Activated T-helper 9 cell treated with anti-CD3 and anti-CD28 coated beads, Interleukin-2, amount 50 U/mL, for 16 hours (primary cell): ENCODE results near the gene KLHL17.
A peak's percentile ranks its signal among the peaks of the same experiment; 100 is the strongest.

Experiments
- DNase-seq: peaks from one replicate; pipeline ENCODE4 v3.0.0-alpha.2; 2020; ENCODE audit warnings: low read depth

KLHL17 gene

DNA sequence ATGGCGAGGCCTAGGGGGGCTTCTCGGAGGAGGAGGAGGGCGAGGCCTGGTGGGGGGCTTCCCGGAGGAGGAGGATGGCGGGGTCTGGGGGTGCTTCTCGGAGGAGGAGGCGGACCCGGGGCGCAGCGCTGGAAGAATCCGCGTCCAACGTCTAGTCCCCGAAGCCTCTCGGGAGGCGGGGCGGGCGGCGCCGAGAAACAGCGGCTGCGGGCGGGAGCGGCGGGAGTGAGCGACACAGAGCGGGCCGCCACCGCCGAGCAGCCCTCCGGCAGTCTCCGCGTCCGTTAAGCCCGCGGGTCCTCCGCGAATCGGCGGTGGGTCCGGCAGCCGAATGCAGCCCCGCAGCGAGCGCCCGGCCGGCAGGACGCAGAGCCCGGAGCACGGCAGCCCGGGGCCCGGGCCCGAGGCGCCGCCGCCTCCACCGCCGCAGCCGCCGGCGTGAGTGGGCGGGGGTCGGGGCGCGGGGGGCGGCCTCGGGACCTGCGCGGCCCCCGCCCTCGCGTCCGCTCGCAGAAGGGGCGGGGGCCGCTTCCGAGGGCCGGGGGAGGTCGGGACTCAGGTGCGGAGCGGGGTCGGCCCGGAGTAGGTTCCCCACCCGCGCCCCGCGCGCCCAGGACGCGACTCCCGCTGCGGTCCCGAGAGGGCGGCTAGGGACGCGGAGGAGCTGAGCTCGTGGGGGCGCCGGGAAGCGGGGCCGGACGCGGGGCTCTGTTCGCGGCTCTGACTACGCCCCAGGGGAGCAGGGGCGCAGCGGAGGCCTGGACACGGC lies at the start of gene KLHL17:
Gene KLHL17, plus strand, starts transcription at position 222 of the 769 bp plus-strand sequence. Its CDS starts 110 bp downstream, at position 332.
- DNase-seq, result peak; percentile 72

- no peak for DNase-seq
These were observed 49.3 kb upstream of the KLHL17 start for GRCh38 chr1:910881-911721.

DNA sequence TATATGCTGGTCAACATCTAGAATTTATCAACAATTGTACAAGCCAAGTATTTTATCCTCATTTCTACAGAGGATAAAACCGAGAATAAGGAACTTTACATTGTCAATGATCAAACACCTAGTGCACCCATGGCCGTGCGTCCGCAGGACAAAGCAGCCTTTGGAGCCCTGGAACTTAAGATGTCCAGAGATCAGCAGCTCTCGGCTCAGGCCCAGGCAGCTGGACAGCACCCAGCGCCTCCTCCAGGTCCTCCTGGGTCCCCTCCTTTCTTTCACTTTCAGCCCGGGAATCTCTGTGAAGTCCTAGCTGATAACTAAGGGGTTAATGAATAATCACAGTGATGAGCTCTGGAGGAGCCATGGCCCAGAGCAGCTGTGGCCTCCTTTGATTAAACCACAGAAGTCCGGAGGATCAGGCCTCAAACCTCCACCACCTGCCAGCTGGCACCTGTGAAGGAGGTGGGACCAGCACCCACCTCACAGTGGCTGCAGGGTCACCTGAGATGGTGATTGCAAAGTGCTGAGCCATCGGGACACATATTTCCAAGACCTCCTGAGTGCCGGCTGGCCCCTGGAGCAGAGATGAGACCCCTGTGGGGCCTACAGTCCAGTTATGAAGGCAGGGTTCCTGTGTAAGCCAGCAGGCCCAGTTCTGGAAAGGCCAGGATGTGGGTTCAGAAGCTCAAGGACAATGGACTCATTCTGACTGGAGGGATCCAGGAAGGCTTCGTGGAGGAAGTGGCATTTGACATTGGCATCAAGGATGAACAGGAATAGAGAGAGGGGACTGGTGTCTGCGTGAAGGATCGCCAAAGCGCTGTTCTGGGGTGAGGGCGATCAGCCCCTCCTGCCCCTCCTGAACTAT lies 48.3 kb upstream of the KLHL17 start:
- no peak for DNase-seq

GRCh38 chr1:912740-913301 lies 47.6 kb upstream of the KLHL17 start:
- no peak for DNase-seq

DNA sequence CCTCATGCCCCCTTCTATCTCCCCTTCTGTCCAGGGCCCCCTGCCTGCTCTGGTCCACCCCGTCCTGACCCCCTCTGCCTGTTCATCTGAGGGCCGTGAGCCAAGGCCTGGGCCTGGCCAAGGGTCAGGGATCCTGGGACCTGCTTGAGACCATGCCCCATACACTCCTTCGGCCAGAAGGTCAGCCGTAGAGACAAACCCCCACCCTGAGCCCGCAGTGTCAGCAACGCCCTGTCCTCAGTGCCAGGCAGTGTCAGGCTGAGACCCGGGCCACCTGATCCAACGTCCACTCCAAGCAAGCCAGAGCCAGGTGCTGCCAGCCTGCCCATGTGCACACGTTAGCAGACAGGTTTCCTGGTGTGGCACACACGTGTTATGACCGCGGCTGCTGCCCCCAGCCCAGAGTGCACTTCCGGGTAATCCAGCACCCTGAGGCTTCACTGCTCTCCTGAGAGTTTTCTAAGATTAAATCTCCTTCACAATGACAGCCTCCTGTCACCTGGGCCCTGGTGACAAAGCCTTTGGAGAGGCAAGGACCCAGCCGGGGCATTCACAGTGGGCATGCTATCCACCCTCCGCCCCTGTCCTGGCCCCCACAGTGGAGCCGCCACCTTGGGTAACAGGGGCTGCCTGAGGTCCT lies 46.8 kb upstream of the KLHL17 start:
- no peak for DNase-seq

- no peak for DNase-seq
These were observed 46.1 kb upstream of the KLHL17 start for GRCh38 chr1:914131-914890.

DNA sequence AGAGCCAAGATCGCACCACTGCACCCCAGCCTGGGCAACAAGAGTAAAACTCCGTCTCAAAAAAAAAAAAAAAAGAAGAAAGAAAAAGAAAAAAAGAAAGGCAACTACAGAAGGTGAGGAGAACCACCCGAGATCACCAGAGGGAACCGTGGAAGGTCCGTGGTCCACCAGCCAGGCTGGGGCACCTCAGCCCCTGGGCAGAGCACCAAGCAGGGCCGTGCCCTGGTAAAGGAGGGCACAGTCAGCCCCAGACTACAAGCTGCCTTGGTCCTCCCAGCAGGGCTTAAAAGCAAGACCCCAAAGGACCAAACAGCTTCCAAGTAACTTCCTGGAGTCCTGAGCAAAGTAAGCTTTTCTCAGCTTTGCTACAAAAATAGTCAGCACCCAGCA lies 45.5 kb upstream of the KLHL17 start:
- no peak for DNase-seq

DNA sequence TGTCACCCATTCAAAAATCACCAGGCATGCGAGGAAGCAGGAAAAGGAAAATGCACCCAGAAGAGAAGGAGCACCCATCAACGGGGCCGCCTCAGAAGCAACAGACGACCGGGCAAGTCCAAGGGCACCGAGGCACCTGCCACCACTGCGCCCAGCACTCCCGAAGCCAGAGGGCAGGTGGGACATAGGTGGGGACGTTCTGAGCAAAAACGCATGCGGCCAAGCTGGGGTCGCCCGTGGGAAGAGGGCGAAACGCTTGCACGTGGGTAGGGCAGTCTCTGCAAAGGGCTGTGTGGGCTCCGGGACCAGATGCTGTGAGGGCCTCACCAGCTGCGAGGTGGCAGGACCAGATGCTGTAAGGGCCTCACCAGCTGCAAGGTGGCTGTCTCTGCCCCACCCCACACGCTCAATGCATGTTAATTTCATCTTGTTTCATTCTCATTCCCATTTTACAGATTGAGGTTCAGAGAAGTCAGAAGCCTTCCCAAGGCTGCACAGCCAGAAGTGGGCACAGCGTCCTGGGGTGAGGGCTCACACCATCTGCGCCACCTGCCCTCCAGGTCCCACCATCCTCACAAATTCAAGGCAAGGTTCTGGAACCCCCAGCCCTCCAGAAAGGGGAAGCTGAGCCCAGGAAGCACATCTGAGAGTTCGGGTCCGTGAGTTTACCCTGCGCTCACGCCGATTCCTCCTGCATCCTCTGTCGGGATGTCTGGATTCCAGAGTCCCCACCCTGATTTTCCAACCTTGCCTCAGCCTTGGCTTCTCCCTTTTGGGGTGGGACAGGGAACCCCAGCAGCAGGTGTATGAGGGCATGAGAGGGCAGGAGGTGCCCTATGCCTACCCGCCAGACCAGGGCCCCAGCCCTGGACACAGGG lies 44.9 kb upstream of the KLHL17 start:
- DNase-seq, result no peak

DNA sequence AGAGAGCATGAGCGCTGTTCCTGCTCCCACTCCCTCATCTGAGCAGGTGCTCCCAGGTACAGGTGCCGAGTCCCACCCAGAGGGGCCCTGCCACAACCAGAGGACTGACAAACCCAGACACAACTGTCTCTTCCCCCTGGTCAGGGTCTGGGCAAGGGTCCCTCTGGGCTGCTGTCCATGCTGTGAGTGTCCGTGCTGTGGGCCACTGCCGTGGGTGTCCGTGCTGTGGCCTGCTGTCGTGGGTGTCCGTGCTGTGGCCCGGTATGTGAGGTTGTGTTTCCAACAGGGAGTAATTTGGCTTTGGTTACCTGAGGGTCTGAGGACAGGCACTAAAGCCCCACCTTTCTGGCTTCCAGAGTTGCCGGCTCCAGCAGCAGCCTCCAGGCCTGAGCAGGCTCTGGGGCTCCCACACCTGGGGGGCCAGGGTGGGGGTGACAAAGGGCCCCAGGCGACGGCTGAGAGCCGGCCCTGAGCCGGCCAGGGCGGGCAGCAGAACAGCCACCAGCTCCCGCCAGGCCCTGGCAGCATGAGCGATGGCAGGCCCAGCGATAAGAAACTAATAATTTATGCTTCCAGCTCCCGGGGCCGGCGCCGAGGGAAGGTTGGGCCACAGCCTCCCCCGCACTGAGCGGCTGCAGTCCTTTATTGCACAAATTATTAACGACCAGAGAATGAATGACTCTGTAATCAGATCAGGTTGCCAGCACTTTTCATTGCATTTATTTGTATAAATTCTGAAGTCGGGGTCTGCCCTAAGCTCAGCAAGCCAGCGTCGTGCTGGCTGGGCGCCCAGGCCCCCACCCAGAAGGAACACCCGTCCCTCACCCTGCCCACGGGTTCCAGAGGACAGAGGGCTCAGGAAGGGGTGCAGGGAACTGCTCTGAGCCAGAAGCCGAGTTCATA lies 44.0 kb upstream of the KLHL17 start:
- no peak for DNase-seq

- no peak for DNase-seq
These were observed 43.3 kb upstream of the KLHL17 start for GRCh38 chr1:917076-917459.

GRCh38 chr1:917466-918091 lies 42.8 kb upstream of the KLHL17 start:
- DNase-seq, result no peak

GRCh38 chr1:918353-918752 lies 42.0 kb upstream of the KLHL17 start:
- no peak for DNase-seq

GRCh38 chr1:918843-919242 lies 41.5 kb upstream of the KLHL17 start:
- DNase-seq, result no peak

DNA sequence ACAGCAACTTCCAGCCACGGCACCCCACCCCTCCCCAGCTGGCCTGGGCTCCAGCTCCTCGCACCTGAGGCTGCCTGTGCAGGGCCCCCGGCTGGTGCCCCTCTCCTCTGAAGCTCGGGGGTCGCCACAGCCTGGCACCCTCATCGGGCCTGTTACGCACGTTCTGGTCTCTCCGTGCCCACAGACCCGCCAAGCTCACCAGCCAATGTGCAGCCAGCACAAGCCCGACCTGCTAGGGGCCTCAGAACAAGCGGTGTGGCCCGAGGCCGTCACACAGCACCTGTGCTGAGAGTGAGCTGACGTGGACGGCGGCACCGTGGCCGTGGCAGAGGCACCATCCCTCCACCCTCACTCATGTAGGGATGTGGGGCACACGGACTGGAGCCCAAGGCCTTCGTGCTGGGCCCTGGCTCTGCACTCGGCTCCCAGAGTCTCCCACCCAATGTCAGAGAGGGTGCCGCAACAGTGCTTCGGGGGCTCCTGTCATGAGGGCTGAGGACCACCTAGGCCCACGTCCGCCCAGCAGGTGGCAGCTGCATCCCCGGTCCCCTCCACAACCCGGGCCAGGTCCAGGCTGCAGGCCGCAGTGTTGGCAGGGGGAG lies 41.0 kb upstream of the KLHL17 start:
- no peak for DNase-seq

DNA sequence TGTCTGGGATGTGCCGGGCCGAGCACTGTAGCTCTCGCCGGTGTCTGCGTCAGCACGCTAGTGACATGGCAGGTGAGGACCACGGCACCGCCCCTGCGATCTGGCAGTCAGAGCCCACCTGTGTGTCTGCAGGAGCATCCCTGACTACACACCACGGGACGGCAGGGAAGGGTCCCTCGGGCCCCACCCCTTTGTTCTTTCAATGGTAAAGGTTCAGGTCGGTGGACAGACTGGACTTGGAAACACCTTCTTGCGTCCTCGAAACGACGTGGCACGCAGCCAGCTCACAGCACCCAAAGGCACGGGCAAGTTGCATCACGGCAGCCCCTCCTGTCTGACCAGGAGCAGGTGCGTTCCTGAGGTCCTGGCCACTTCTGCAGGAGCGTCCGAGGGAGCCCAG lies 40.4 kb upstream of the KLHL17 start:
- DNase-seq, result no peak

- DNase-seq, result no peak
These were observed 39.9 kb upstream of the KLHL17 start for GRCh38 chr1:920521-920920.

DNA sequence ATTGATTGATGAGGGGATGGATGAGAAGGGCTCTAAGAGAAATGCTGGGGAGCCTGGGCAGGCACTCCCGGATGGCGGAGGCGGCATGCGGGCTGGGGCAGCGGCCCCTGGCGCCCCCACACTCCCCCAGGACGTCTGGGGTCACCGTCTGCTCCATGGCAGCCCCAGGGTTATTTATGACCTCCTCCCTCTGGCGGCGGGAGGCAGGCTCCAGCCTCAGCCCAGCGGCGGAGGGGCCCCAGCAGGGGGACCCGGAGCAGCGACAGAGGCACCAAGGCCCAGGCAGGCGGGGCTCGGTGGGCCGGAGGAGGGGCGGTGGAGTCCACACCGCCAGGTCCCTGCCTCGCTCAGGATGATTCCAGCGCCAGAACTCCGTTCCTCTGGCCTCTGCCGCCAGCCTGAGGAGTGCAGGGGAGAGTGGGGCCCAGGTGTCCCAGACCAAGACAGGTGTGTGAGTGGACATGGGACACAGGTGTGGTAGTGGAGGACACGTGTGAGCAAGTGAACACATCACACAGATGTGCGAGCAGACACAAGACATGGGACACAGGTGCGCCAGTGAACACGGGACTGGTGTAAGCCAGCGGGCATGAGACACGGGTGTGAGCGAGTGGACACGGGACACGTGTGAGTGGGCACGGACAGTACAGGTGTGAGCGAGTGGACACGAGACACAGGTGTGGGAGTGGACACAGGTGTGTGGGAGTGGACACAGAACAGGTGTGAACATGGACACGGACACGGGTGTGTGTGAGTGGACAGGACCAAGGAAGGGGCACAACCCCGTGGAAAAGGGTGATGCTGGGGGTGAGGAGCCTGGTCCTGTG lies 39.2 kb upstream of the KLHL17 start:
- no peak for DNase-seq
